GM18505 (cell line): Measurements from ENCODE around the gene BASP1.
A peak's percentile ranks its signal among the peaks of the same experiment; 100 is the strongest.
"Not testable (repeated sequence)": the region's sequence is repeated elsewhere in the genome, so short reads cannot be mapped to it uniquely, and the experiment has no call there.

Experiments used
- ATAC-seq: cut with Tn5 transposase; IDR thresholded peaks from one replicate; pipeline ENCODE4 v1.9.1; 2021; ENCODE audit not compliant: unreplicated experiment
- POLR2A ChIP-seq: IDR thresholded peaks from 4 replicates; pipeline ENCODE4 v1.6.1; 2011; ENCODE audit warnings: borderline replicate concordance; ENCODE audit not compliant: insufficient read depth, insufficient read length; ENCODE audit errors: extremely low read depth

BASP1 gene

GRCh38 chr5:17185349-17185748 lies 32.1 kb upstream of the BASP1 start:
- TF ChIP-seq POLR2A, result no peak
- ATAC-seq, result no peak

- TF ChIP-seq POLR2A, result no peak
- no peak for ATAC-seq
These were observed 31.7 kb upstream of the BASP1 start for GRCh38 chr5:17185773-17186172.

GRCh38 chr5:17186256-17186655 lies 31.2 kb upstream of the BASP1 start:
- no peak for TF ChIP-seq POLR2A

GRCh38 chr5:17187011-17187785 lies 30.2 kb upstream of the BASP1 start:
- ATAC-seq, result no peak
- no peak for TF ChIP-seq POLR2A

More at GRCh38 chr5:17186256-17186655, 31.2 kb upstream of the BASP1 start:
- no peak for ATAC-seq

GRCh38 chr5:17187786-17188170 lies 29.7 kb upstream of the BASP1 start:
- no peak for ATAC-seq
- TF ChIP-seq POLR2A, result no peak

GRCh38 chr5:17189381-17190036 lies 27.9 kb upstream of the BASP1 start:
- TF ChIP-seq POLR2A, result no peak
- ATAC-seq, result peak; percentile 80

GRCh38 chr5:17190242-17190778 lies 27.1 kb upstream of the BASP1 start:
- no peak for ATAC-seq

GRCh38 chr5:17190799-17191391 lies 26.5 kb upstream of the BASP1 start:
- no peak for ATAC-seq
- TF ChIP-seq POLR2A, result no peak

More at GRCh38 chr5:17190242-17190778, 27.1 kb upstream of the BASP1 start:
- no peak for TF ChIP-seq POLR2A

- not testable (repeated sequence) for ATAC-seq
These were observed 25.9 kb upstream of the BASP1 start for GRCh38 chr5:17191574-17191973.

GRCh38 chr5:17192191-17192590 lies 25.2 kb upstream of the BASP1 start:
- TF ChIP-seq POLR2A, result no peak
- ATAC-seq, result no peak

GRCh38 chr5:17196024-17196423 lies 21.4 kb upstream of the BASP1 start:
- no peak for TF ChIP-seq POLR2A
- ATAC-seq, result no peak

- no peak for ATAC-seq
These were observed 20.7 kb upstream of the BASP1 start for GRCh38 chr5:17196697-17197096.

GRCh38 chr5:17203329-17204132 lies 13.9 kb upstream of the BASP1 start:
- no peak for TF ChIP-seq POLR2A
- peak; percentile 77 for ATAC-seq

More at GRCh38 chr5:17196697-17197096, 20.7 kb upstream of the BASP1 start:
- TF ChIP-seq POLR2A, result no peak

GRCh38 chr5:17204133-17204489 lies 13.3 kb upstream of the BASP1 start:
- ATAC-seq, result no peak
- TF ChIP-seq POLR2A, result no peak

- no peak for TF ChIP-seq POLR2A
- ATAC-seq, result no peak
These were observed 11.4 kb upstream of the BASP1 start for GRCh38 chr5:17206021-17206420.
